T-helper 1 cell (primary cell): Measurements from ENCODE around the gene MID1.
"Not testable (repeated sequence)": the region's sequence is repeated elsewhere in the genome, so short reads cannot be mapped to it uniquely, and the experiment has no call there.

ENCODE experiments used
- DNase-seq, 5 donors: peaks; one replicate each; pipeline ENCODE4 v3.0.0-alpha.2; 2012 to 2020

Gene MID1

DNA sequence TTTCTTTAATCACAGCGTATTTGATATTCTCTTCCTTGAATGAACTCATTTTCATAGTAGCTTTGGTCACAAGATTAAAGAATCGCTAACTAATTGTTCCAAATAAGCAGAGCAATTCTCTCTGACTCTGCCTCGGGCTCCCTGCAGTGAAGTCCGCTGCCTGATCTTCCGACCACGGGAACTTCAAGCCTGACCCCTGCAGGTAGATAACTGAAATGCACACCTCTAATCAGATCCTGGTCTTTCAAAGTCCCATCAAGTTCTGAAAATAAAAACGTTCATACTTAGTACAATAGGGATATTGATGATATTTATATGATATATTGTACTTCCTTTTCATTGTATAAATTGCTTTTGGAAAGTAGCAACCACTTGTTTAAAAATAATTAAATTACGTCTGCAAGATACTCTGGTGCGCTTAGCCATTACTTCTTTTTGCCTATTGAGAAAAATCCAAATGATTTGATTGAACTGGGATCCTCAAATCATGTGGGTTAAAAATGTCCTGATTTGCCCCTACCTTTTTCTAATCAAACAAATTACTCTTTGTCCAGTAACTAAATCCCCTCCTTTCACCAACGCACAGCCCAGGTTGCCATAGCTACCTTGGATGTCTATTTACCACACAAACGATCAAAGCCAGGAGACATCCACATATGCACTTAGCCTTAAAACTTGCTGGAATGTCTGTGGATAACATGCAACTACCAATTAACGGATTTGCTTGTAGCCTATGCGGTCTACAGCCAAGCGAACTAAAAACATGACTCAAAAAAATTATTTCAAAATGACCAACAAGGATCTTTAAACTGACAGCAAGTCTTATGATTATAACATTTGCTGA is 4.2 kb downstream of the MID1 start:
- DNase-seq = peak in 1 of 5 donors; percentile 12

- DNase-seq = no peak
These were observed 8.2 kb downstream of the MID1 start for GRCh38 chrX:10612215-10612614.

- DNase-seq = no peak
These were observed 8.8 kb downstream of the MID1 start for GRCh38 chrX:10611441-10612090.

DNA sequence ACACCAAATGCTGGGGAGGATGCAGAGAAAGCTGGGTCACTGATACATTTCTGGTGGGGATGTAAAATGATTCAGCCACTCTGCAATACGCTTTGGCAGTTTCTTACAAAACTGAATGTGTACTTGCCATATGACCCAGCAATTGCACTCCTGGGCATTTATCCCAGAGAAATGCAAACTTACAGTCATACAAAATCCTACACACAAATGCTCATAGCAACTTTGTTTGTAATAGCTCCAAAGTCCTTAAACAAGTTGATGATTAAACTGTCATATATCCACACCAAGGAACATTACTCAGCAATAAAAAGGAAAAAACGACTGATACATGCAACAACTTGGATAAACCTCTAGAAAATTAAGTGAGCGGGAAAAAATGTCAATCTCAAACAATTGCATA is 12.3 kb downstream of the MID1 start:
- no peak for DNase-seq

- no peak for DNase-seq
These were observed 13.2 kb downstream of the MID1 start for GRCh38 chrX:10607233-10607632.

DNA sequence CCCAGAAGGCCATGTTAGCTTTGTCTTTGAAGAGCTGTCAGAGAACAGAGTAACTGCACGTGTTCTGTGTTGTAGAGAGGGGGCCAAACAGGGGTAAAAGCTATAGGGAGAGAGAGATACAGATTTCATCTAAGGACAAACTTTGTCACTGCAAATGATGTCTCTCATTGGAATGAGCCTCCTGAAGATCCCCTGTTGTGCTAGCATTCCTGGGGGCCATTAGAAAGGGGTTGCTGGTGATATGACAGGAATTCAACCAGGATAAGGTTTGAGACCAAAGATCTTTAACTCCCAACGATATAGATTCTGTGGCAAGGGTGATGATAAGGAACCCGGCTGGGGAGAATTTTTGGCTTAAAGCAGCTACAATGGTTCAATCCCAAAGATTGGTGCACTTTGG is 16.8 kb downstream of the MID1 start:
- no peak for DNase-seq

DNA sequence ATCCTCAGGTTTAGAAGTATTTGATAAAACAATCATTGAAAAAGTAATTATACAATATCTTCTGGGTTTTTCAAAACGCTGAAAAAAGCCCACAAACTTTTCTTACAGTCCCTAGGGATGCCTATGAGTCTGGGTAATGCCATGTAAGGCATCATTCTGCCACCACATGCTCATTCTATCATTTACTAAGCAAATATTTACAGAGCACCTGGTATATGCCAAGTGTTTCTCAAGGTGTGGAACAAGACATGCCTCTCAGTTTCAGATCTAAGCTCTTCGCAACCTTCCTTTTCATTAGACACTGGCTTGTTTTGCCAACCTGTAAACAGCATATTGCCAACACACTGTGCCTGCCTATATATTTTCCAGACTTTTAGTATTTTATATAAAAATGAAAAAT is 17.7 kb downstream of the MID1 start:
- DNase-seq = no peak

DNA sequence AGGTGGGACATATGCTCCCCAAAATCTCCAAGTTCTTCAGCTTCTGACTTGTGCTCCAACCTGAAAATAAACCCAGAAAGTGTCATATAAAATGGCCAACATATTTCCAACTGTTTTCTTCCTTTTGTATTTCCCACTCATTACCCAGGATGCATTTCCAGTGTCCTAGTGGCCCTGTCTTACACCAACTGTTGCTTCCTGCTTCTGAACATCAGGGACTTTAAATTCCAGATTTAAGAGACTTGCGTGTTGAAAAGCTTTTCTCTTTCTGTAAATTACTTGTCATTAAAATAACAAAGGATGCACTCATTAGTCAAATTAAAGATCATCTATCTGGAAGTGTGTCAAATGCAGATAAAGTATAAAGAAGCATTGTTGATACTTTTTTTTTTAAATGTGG is 19.9 kb downstream of the MID1 start:
- DNase-seq = no peak

DNA sequence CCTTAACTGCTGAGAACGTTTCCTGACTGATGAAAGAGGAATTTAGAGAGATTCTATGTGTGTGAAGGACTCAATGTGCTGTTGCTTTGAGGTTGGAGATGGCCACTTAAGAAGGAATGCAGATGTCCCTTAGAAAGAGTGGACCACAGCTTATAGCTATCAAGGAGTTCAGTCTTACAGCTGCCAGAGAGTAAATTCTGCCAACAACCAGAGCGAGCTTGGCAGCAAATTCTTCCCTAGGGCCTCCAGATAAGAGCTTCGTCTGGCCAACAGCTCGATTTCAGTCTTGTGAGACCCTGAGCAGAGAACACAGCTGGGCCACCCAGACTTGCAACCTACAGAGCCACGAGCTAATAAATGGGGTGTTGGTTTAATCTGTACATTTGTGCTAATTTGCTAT is 21.8 kb downstream of the MID1 start:
- DNase-seq = no peak

DNA sequence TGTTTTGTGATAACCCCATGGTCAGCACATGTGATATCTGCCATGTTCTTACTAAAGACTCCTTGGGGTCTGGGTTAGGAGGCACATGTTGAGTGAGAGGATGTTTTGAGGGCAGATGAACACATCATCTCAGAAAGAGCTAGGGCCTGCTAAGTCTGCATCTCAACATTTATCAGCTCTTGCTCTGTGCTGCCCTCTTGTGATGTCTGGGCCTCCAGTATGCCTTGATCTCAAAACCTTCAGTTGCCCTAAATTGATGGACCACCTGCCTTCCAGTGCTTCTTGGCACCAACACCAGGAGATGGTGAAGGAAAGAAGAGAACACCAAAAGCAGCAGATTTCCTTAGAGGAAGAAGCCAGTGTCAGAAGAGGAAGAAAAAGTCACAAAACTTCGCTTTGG is 22.5 kb downstream of the MID1 start:
- no peak for DNase-seq

GRCh38 chrX:10591363-10592335 is 28.7 kb downstream of the MID1 start:
- no peak for DNase-seq

DNA sequence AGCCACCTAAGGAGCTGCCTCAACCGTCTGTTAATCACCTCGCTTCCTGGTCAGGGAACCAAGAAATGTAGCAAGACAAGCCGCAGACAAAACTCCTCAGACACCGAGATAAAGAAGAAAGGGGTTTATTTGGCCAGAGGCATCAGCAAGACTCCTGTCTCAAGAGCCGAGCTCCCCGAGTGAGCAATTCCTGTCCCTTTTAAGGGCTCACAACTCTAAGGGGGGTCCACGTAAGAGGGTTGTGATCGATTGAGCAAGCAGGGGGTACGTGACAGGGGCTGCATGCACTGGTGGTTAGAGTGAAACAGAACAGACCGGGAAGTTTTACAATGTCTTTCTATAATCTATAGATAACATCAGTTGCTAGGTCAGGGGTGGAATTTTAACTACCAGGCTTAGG is 30.6 kb downstream of the MID1 start:
- DNase-seq = not testable (repeated sequence)

DNA sequence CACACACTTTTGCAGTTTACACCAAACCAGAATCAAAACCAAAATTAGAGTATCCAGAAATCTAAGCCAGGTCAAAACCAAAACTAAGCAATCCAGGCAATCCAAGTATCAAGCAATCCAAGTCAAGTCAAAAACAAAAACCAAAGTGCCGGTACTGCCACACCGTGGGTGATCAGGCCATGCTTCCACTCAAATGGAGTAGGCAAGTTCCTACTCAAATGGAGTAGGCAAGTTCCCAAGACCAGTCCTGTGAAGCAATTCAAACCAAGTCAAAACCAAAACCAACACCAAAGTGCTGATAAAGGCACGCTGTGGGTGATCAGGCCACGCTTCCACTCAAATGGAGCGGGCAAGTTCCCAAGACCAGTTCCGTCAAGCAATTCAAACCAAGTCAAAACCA is 31.3 kb downstream of the MID1 start:
- DNase-seq = no peak

DNA sequence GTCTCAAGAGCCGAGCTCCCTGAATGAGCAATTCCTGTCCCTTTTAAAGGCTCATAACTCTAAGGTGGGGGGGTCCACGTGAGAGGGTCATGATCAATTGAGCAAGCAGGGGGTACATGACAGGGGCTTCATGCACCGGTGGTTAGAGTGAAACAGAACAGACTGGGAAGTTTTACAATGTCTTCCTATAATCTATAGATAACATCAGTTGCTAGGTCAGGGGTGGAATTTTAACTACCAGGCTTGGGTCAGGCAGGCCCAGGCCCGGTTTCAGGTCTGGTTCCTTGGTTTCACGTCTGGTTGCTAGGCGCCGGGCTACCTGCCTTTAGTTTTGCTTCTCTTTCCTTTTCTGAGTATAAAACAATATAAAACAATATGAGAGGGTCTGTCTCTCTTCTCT is 35.5 kb downstream of the MID1 start:
- DNase-seq = not testable (repeated sequence)

GRCh38 chrX:10582945-10583344 is 37.4 kb downstream of the MID1 start:
- DNase-seq = no peak

DNA sequence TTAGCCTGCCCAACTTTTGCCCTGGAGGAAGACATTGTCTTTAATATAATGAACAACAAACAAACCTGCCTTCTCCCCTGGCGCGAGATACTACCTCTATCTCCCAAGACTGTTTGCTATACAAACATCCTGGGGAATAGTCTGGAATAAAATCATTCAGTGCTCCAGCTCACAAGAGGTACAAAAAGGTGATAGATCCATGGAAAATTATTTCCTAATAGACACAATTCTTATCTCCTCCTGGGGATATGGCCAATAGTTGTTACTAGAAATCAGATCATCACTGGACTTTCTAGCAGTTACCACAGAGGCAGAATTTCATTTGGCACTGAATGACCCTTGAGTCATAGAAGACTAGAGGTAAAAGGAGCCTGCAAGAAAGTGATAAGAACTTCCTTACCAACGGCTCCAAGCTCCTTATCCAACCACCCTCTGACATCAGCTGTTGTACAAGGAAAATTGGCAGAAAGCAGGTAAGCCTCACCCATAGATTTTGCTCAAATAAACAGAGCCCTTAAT is 38.1 kb downstream of the MID1 start:
- DNase-seq = no peak

DNA sequence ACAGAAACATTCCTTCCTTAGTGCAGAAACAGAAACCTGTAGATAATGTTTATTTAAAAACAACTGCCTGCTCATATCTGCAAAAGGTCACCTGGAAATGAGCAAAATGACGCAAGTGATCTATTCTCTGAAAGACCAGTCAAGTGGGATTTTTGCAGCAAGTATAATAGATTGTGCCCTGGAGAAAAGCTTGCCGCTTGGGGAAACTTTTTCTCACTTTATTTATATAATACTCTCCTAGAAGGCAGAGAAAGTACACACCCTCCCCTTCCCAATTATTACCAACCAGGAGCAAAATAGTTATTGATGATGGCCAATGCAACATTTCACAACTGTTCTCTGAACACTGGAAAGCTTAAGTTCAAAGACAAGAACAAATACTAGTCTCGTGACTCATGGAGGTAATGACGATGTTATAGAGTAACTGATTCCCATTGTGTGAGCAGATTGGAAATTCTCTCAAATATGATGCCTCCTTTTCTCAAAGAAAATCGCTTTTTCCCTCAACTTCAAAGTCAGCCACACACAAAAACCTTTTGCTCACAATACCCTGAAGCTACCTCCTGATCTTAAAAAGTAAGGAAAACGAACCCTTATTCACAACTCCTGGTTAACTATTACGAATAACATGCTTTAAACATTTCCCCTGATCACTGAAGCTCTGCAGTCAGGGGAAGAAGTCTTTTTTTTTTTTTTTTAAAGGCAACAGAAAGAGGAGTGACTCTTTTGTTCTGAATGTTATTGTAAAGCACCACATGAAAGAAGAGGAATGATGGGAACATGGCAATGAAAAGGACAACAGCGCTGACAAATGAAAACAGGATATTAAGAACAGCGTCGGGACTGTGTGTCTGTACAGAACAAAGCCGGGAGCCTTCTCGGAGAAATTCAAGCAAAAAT is 41.0 kb downstream of the MID1 start:
- DNase-seq = no peak

DNA sequence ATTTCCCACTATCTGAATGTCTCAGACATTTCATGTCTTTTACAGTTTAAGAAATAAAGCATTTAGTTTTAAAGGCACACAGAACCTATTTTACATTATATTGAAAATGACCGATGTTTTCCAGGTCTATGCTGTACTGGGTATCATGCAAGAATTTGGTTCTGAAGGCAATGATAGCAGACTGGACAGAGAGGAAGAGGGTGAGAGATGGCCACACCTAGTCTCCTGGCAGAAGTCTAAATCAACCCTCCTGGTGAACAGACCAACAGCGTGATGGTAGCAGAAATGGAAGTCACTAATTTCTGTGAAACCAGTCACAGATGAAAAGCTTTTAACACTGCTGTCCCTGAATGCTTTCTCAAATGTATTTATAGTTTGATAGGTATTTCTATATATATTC is 41.9 kb downstream of the MID1 start:
- no peak for DNase-seq

DNA sequence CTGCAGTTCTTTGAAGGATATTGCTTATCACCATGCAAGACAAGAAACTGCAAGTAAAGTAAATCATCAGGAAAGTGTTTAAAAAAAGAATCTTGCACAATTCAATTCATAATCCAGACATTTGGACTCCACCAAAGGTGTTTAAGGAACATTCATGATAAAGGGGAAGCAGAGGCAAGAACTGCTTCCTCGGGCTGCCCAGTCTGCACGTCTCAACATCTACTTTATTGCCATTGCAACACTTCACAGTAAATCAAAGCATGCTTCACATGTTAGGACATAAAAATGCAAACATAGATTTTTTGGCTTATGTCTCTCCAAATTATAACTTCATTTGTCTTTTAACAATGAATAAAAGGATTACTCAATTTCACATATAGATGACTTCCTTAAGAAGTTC is 42.5 kb downstream of the MID1 start:
- no peak for DNase-seq

DNA sequence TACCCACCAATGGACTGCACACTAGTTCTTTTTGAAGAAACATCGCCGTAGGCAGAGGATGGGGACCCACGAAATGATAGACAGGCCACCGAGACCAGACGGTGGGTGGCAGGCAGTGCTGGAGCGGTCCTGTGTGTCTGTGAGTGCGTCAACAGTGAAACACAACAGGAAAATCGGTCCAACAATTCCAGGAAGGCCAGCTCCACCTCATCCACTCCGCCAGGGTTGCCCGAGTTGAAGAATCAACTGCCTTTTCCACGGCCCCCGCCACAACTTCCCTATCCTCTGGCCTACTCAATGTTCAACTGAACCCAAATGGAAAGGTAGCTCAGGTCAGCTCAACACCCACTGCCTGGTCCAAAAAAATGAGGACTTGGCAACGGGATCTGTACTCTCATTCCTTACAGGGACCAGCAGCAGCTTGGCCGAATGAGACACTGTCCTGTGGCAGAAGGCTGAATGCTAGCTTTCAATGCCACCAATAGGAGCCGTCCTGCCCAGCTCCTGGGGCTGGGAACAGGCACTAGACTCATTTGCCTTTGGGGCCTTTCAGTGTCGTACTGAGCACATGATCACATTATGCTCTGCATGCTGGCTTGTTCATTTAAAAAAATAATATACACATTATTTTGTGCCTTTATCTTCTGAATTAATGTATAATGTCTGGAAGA is 43.5 kb downstream of the MID1 start:
- DNase-seq = no peak

GRCh38 chrX:10576186-10576585 is 44.2 kb downstream of the MID1 start:
- DNase-seq = no peak
